HCT116 (cell line): Measurements from ENCODE around the gene OCA2.

Experiments used
- CTCF ChIP-seq, 3 experiments: fragments of 200-600 bp in 1 of 3; sonication (generic) in 1 of 3; IDR thresholded peaks in 2 of 3; conservative IDR thresholded peaks in 1 of 3; 2 replicates each; pipeline ENCODE4 v1.5.1; 2012 to 2017; ENCODE audit warnings: low read depth in 2 of 3, low read length in 2 of 3, antibody characterized with exemption in 1 of 3, borderline replicate concordance in 1 of 3, control low read depth in 1 of 3, mild to moderate bottlenecking in 1 of 3, mixed read lengths in 1 of 3, mixed run types in 1 of 3, moderate library complexity in 1 of 3; ENCODE audit not compliant: insufficient read depth in 1 of 3
- ELF1 ChIP-seq: IDR thresholded peaks from 2 replicates; pipeline ENCODE4 v1.6.1; 2012; ENCODE audit warnings: low read depth, borderline replicate concordance
- EZH2 ChIP-seq: fragments of 200-600 bp; sonication (generic); IDR thresholded peaks from 2 replicates; pipeline ENCODE4 v1.6.1; 2017; ENCODE audit warnings: antibody characterized with exemption, mixed run types

- no peak for TF ChIP-seq CTCF (IDR thresholded peaks at IDR 0.05 in 2 of 3, conservative IDR thresholded peaks at IDR 0.05 in 1 of 3; ENCODE audit: borderline replicate concordance in 1 of 3, insufficient read depth in 1 of 3, low read depth in 2 of 3, low read length in 2 of 3)
- no peak for TF ChIP-seq EZH2
- TF ChIP-seq ELF1 = no peak
Observed at GRCh38 chr15:28080386-28080785, 18.7 kb downstream of the OCA2 start.
